CD8-positive, alpha-beta memory T cell (primary cell): Measurements from ENCODE around the gene CR1. TPM values are rescaled to one million over a fixed set of nuclear protein-coding genes. Genes with fewer than 3 reads are reported as not detected.
A peak's percentile ranks its signal among the peaks of the same experiment; 100 is the strongest.
"Not testable (repeated sequence)": the region's sequence is repeated elsewhere in the genome, so short reads cannot be mapped to it uniquely, and the experiment has no call there.

ENCODE experiments used
- CTCF ChIA-PET: fragments of 350-600 bp; sonication (Branson Sonifier 250); formaldehyde crosslinking; loops from one replicate; lab custom pipeline; 2021; ENCODE audit warnings: antibody characterized with exemption; lab: Charles Lee
- POLR2A ChIA-PET: fragments of 350-600 bp; sonication (Branson Sonifier 250); formaldehyde crosslinking; loops from one replicate; lab custom pipeline; 2021; ENCODE audit warnings: antibody characterized with exemption; lab: Charles Lee
- DNase-seq, 5 donors: peaks; one replicate each; pipeline versions ENCODE4 v3.0.0 to v3.0.0-alpha.2; 2020 to 2022; ENCODE audit warnings: mixed read lengths in 1 of 5
- H3K27ac ChIP-seq: one replicate; pipeline ENCODE4 v1.7.0; 2013; ENCODE audit warnings: low read depth, mild to moderate bottlenecking, low read length, moderate library complexity
- H3K27me3 ChIP-seq: 2 replicates; pipeline ENCODE4 v1.7.0; 2013; ENCODE audit warnings: low read length, mild to moderate bottlenecking; ENCODE audit not compliant: insufficient read depth, poor library complexity, severe bottlenecking
- H3K36me3 ChIP-seq: 2 replicates; pipeline ENCODE4 v1.7.0; 2013; ENCODE audit warnings: mild to moderate bottlenecking, low read length, moderate library complexity; ENCODE audit not compliant: insufficient read depth
- H3K4me1 ChIP-seq: 2 replicates; pipeline ENCODE4 v1.7.0; 2013; ENCODE audit warnings: mild to moderate bottlenecking, low read length, moderate library complexity; ENCODE audit not compliant: insufficient read depth
- H3K4me3 ChIP-seq: 2 replicates; pipeline ENCODE4 v1.7.0; 2013; ENCODE audit warnings: mild to moderate bottlenecking, low read length
- H3K9me3 ChIP-seq: 2 replicates; pipeline ENCODE4 v1.7.0; 2013; ENCODE audit warnings: mild to moderate bottlenecking, low read length
- H3K27ac Mint-ChIP-seq, 8 donors: one replicate each; pipeline ENCODE4 v1.8.0; 2020 to 2021; ENCODE audit warnings: mixed read lengths in 8 of 8, mild to moderate bottlenecking in 6 of 8, inconsistent platforms in 3 of 8, moderate library complexity in 3 of 8
- H3K27me3 Mint-ChIP-seq, 2 donors: one replicate each; pipeline ENCODE4 v1.8.0; 2020 to 2021; ENCODE audit warnings: mixed read lengths in 2 of 2, mild to moderate bottlenecking in 1 of 2, moderate library complexity in 1 of 2
- H3K36me3 Mint-ChIP-seq, 3 donors: one replicate each; pipeline ENCODE4 v1.8.0; 2020 to 2021; ENCODE audit warnings: mixed read lengths in 3 of 3, inconsistent platforms in 1 of 3, mild to moderate bottlenecking in 1 of 3
- H3K4me1 Mint-ChIP-seq, 3 donors: one replicate each; pipeline ENCODE4 v1.8.0; 2020 to 2021; ENCODE audit warnings: mixed read lengths in 3 of 3, inconsistent platforms in 1 of 3, mild to moderate bottlenecking in 1 of 3
- H3K4me3 Mint-ChIP-seq, 7 donors: one replicate each; pipeline ENCODE4 v1.8.0; 2020 to 2021; ENCODE audit warnings: mixed read lengths in 7 of 7, mild to moderate bottlenecking in 6 of 7, moderate library complexity in 4 of 7, inconsistent platforms in 2 of 7
- H3K9me3 Mint-ChIP-seq, 5 donors: one replicate each; pipeline ENCODE4 v1.8.0; 2020 to 2022; ENCODE audit warnings: mixed read lengths in 5 of 5, mild to moderate bottlenecking in 3 of 5, moderate library complexity in 2 of 5, inconsistent platforms in 1 of 5
- polyA plus RNA-seq: library from polyadenylated mRNA; unstranded; fragments of 300-500 nt; fragmentation: Illumina TruSeq; gene quantifications from one replicate; pipeline ENCODE4 v1.2.3, GENCODE V29; 2021
- total RNA-seq, 2 experiments: library from RNA; stranded (reverse); gene quantifications; one replicate each; pipeline ENCODE4 v1.2.3, GENCODE V29; 2021

Gene CR1
- total and polyA plus RNA-seq, 3 experiments from 2014 or later: 2.3 to 4.2 (median 3.7) TPM

- H3K36me3 Mint-ChIP-seq, H3K27me3 Mint-ChIP-seq, H3K36me3 ChIP-seq, POLR2A ChIA-PET, H3K9me3 Mint-ChIP-seq, DNase-seq, H3K4me3 ChIP-seq, H3K27ac Mint-ChIP-seq, H3K27ac ChIP-seq, CTCF ChIA-PET, H3K4me3 Mint-ChIP-seq, H3K9me3 ChIP-seq, H3K4me1 ChIP-seq, H3K27me3 ChIP-seq: not testable (repeated sequence)
- peaks cover 8 to 15% (median 14%) of the 10 kb centered on the region in 3 donors for H3K4me1 Mint-ChIP-seq
These were observed 79.4 kb downstream of the CR1 start for GRCh38 chr1:207575381-207575780.

GRCh38 chr1:207578796-207579435 lies 83.0 kb downstream of the CR1 start:
- Histone ChIP-seq H3K4me3 (no peak overlapping the region), H3K4me1 (no peaks in the 10 kb centered on the region), H3K9me3 (no peaks in the 10 kb centered on the region), H3K27me3 (no peaks in the 10 kb centered on the region), H3K27ac (no peak overlapping the region), H3K36me3 (no peaks in the 10 kb centered on the region)
- no peak for DNase-seq
- POLR2A ChIA-PET: no interaction called here
- Mint-ChIP-seq H3K4me1 (peaks cover 1 to 7% (median 6%) of the 10 kb centered on the region in 3 donors), H3K27me3 (peaks cover 2 to 17% of the 10 kb centered on the region in 2 donors), H3K36me3 (peaks cover 0 to 13% (median 0%) of the 10 kb centered on the region in 3 donors), H3K9me3 (no peaks in the 10 kb centered on the region), H3K4me3 (no peak overlapping the region), H3K27ac (no peak overlapping the region)
- CTCF ChIA-PET: interaction anchor here (1.9 to 2.4 kb wide), 2 partner anchors 218 to 384 kb away, joined by 6 to 13 read pairs; no protein-coding TSS in a partner anchor

GRCh38 chr1:207579436-207579799 lies 83.5 kb downstream of the CR1 start:
- CTCF ChIA-PET: interaction anchor here (1.9 to 2.4 kb wide), 2 partner anchors 218 to 384 kb away, joined by 6 to 13 read pairs; no protein-coding TSS in a partner anchor
- H3K27me3 Mint-ChIP-seq: peaks cover 2 to 14% of the 10 kb centered on the region in 2 donors
- H3K27ac ChIP-seq: no peak overlapping the region
- peak in 4 of 5 donors; percentile 3 to 47 (median 14) for DNase-seq
- peaks cover 0 to 13% (median 0%) of the 10 kb centered on the region in 3 donors for H3K36me3 Mint-ChIP-seq
- H3K9me3 ChIP-seq: no peaks in the 10 kb centered on the region
- no peaks in the 10 kb centered on the region for H3K27me3 ChIP-seq
- H3K27ac Mint-ChIP-seq: peak overlapping the region in 1 of 8 donors; percentile 18
- H3K9me3 Mint-ChIP-seq: no peaks in the 10 kb centered on the region
- H3K4me1 ChIP-seq: no peaks in the 10 kb centered on the region
- peaks cover 1 to 7% (median 6%) of the 10 kb centered on the region in 3 donors for H3K4me1 Mint-ChIP-seq
- no peak overlapping the region for H3K4me3 ChIP-seq
- POLR2A ChIA-PET: no interaction called here
- no peaks in the 10 kb centered on the region for H3K36me3 ChIP-seq
- no peak overlapping the region for H3K4me3 Mint-ChIP-seq

DNA sequence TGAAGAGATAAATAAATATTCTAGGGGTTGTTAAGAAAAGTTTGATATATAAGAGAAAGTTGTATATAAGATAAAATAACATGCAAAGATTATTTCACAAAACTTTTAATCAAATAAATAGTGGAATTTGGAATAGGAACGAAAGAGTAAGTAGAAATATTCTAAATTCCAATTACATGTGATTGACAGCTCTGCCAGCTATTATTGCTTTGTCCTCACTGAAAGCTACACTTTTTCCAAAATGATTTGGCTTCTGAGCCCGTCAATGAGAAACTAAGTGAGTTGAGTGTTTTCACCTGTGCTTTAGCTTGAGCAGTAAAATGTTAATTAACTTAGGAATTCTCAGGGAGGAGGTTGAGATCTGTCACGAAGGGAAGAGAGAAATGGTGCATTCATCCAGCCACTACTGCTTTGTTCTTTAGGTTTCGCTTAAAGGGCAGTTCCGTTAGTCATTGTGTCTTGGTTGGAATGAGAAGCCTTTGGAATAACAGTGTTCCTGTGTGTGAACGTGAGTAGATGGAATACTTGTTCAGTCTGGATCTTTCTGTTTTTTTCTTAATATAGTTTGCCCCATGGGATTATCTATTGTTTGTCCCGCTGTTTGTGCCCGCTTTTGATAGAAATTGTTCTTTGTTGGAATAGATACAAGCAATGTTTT lies 85.7 kb downstream of the CR1 start:
- Mint-ChIP-seq H3K9me3 (no peaks in the 10 kb centered on the region), H3K27ac (no peak overlapping the region), H3K27me3 (peaks cover 4 to 21% of the 10 kb centered on the region in 2 donors), H3K4me1 (peaks cover 1 to 7% (median 6%) of the 10 kb centered on the region in 3 donors), H3K4me3 (no peak overlapping the region), H3K36me3 (peaks cover 0 to 14% (median 2%) of the 10 kb centered on the region in 3 donors)
- Histone ChIP-seq H3K9me3 (no peaks in the 10 kb centered on the region), H3K27ac (no peak overlapping the region), H3K36me3 (no peaks in the 10 kb centered on the region), H3K4me3 (no peak overlapping the region), H3K4me1 (no peaks in the 10 kb centered on the region), H3K27me3 (no peaks in the 10 kb centered on the region)
- POLR2A ChIA-PET: no interaction called here
- CTCF ChIA-PET: no interaction called here
- DNase-seq: no peak

DNA sequence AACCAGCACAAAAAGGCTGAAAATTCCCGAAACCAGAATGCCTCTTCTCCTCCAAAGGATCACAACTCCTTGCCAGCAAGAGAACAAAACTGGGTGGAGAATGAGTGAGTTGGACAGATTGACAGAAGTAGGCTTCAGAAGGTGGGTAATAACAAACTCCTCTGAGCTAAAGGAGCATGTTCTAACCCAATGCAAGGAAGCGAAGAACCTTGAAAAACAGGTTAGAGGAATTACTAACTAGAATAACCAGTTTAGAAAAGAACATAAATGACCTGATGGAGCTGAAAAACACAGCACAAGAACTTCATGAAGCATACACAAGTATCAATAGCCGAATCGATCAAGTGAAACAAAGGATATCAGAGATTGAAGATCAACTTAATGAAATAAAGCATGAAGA lies 93.5 kb downstream of the CR1 start:
- DNase-seq, H3K36me3 ChIP-seq, H3K27me3 ChIP-seq, H3K9me3 ChIP-seq, CTCF ChIA-PET, H3K4me1 Mint-ChIP-seq, H3K27ac Mint-ChIP-seq, H3K4me1 ChIP-seq, H3K4me3 ChIP-seq, POLR2A ChIA-PET, H3K4me3 Mint-ChIP-seq, H3K27ac ChIP-seq: not testable (repeated sequence)
- Mint-ChIP-seq H3K36me3 (peaks cover 8 to 18% (median 17%) of the 10 kb centered on the region in 3 donors), H3K27me3 (peaks cover 38 to 83% of the 10 kb centered on the region in 2 donors), H3K9me3 (peaks cover 0 to 11% (median 5%) of the 10 kb centered on the region in 5 donors)

- CTCF ChIA-PET, H3K4me1 ChIP-seq, DNase-seq, H3K36me3 ChIP-seq, H3K27me3 ChIP-seq, H3K4me1 Mint-ChIP-seq, POLR2A ChIA-PET, H3K9me3 ChIP-seq, H3K4me3 Mint-ChIP-seq, H3K27ac ChIP-seq, H3K27ac Mint-ChIP-seq, H3K4me3 ChIP-seq: not testable (repeated sequence)
- H3K36me3 Mint-ChIP-seq: peaks cover 8 to 18% (median 15%) of the 10 kb centered on the region in 3 donors
- H3K9me3 Mint-ChIP-seq: peaks cover 0 to 14% (median 5%) of the 10 kb centered on the region in 5 donors
- peaks cover 42 to 78% of the 10 kb centered on the region in 2 donors for H3K27me3 Mint-ChIP-seq
These were observed 95.2 kb downstream of the CR1 start for GRCh38 chr1:207591205-207591604.

GRCh38 chr1:207594095-207594494 lies 98.1 kb downstream of the CR1 start:
- peaks cover 0 to 13% (median 4%) of the 10 kb centered on the region in 5 donors for H3K9me3 Mint-ChIP-seq
- H3K4me3 Mint-ChIP-seq, H3K27me3 ChIP-seq, H3K36me3 ChIP-seq, CTCF ChIA-PET, H3K36me3 Mint-ChIP-seq, H3K4me1 Mint-ChIP-seq, DNase-seq, H3K27ac ChIP-seq, H3K9me3 ChIP-seq, H3K27ac Mint-ChIP-seq, POLR2A ChIA-PET, H3K4me3 ChIP-seq, H3K4me1 ChIP-seq: not testable (repeated sequence)
- H3K27me3 Mint-ChIP-seq: peaks cover 34 to 55% of the 10 kb centered on the region in 2 donors

DNA sequence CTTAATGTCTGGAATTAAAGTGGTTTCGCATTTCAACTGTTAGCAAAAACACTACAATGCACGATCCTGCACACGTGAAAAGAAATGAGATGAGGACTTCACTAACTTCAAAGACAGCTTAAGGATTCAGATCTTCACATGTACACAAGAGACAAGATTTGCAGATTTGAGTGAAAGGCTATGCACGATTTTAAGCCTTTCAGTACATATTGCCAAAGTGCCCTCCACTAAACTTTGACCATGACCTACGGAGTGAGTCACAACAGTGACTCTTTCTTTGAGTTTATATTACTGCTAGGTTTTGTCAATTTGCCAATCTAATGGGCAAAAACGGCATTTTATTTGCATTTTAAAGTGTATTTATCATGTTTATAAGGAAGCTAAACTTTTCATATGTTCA lies 107.8 kb downstream of the CR1 start:
- H3K4me1 Mint-ChIP-seq: no peaks in the 10 kb centered on the region
- H3K4me3 ChIP-seq: no peak overlapping the region

More for the DNA sequence above, 107.8 kb downstream of the CR1 start:
- peaks cover 7 to 14% of the 10 kb centered on the region in 2 donors for H3K27me3 Mint-ChIP-seq
- ChIA-PET CTCF (interaction anchor here (1.4 kb wide), 1 partner anchor 194 kb away, joined by 6 read pairs; no protein-coding TSS in a partner anchor), POLR2A (no interaction called here)
- no peak for DNase-seq
- no peak overlapping the region for H3K27ac Mint-ChIP-seq
- H3K36me3 ChIP-seq: no peaks in the 10 kb centered on the region
- no peaks in the 10 kb centered on the region for H3K36me3 Mint-ChIP-seq
- no peaks in the 10 kb centered on the region for H3K27me3 ChIP-seq
- no peak overlapping the region for H3K4me3 Mint-ChIP-seq
- no peaks in the 10 kb centered on the region for H3K4me1 ChIP-seq
- no peak overlapping the region for H3K27ac ChIP-seq
- H3K9me3 Mint-ChIP-seq: no peaks in the 10 kb centered on the region
- H3K9me3 ChIP-seq: no peaks in the 10 kb centered on the region
